RWPE1 (cell line): ENCODE data around the gene LAMC3.
A peak's percentile ranks its signal among the peaks of the same experiment; 100 is the strongest.

Experiments used
- CTCF ChIA-PET: fragments of 350-600 bp; sonication (Branson Sonifier 250); formaldehyde crosslinking; extraction: SDS; loops from one replicate; lab custom pipeline; 2021; lab: Yijun Ruan, JAX
- POLR2A ChIA-PET: fragments of 400-600 bp; formaldehyde crosslinking; extraction: SDS; loops from one replicate; lab custom pipeline; 2020; ENCODE audit warnings: antibody characterized with exemption; ENCODE audit not compliant: low non-redundant PET; lab: Yijun Ruan, JAX
- DNase-seq: peaks from one replicate; pipeline ENCODE4 v3.0.0; 2012; ENCODE audit warnings: low spot score
- H3K27ac ChIP-seq: fragments of 450-650 bp; 2 replicates; pipeline ENCODE4 v1.5.1; 2017
- TF ChIP-seq, protein P1 (sequence below): fragments of 450-650 bp; conservative IDR thresholded peaks from 2 replicates; pipeline ENCODE4 v1.5.1; 2017; ENCODE audit warnings: low read depth, mild to moderate bottlenecking

LAMC3 gene

DNA sequence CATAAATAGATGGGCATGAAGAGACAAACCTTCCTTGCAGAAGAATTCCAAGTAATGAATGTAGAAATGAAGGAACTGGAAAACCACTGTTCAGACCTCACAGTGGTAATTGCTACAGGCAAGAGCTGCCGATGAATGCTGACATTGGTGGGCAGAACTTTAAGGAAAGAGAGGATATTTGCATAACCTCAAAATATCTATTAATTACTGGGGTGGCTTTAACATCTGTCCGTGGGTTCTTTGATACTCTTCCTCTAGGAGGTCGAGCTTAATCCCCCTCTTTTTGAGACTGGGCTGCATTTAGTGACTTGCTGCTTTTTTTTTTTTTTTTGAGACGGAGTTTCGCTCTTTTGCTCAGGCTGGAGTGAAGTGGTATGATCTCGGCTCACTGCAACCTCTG, 34.7 kb downstream of the LAMC3 start:
- TF ChIP-seq, protein P1, sequence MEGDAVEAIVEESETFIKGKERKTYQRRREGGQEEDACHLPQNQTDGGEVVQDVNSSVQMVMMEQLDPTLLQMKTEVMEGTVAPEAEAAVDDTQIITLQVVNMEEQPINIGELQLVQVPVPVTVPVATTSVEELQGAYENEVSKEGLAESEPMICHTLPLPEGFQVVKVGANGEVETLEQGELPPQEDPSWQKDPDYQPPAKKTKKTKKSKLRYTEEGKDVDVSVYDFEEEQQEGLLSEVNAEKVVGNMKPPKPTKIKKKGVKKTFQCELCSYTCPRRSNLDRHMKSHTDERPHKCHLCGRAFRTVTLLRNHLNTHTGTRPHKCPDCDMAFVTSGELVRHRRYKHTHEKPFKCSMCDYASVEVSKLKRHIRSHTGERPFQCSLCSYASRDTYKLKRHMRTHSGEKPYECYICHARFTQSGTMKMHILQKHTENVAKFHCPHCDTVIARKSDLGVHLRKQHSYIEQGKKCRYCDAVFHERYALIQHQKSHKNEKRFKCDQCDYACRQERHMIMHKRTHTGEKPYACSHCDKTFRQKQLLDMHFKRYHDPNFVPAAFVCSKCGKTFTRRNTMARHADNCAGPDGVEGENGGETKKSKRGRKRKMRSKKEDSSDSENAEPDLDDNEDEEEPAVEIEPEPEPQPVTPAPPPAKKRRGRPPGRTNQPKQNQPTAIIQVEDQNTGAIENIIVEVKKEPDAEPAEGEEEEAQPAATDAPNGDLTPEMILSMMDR = no peak
- no peak overlapping the region for H3K27ac ChIP-seq
- ChIA-PET CTCF (interaction anchor here (0.6 to 1.7 kb wide), 6 partner anchors 10 to 418 kb away, joined by 3 to 9 read pairs (median 4); no protein-coding TSS in a partner anchor), POLR2A (no interaction called here)
- DNase-seq = no peak

- CTCF ChIA-PET = interaction anchor here (0.6 to 3.4 kb wide), 17 partner anchors 8 to 560 kb away, joined by 3 to 26 read pairs (median 6); no protein-coding TSS in a partner anchor
- POLR2A ChIA-PET = interaction anchor here (0.6 kb wide), 2 partner anchors 80 to 346 kb away, joined by 4 to 7 read pairs; partner anchors contain the start of gene NUP214
- DNase-seq = peak; percentile 49
- TF ChIP-seq, protein P1 = no peak
- no peak overlapping the region for H3K27ac ChIP-seq
Measured at GRCh38 chr9:131045300-131046092, 36.5 kb downstream of the LAMC3 start.

- no peak for DNase-seq
- TF ChIP-seq, protein P1 = no peak
- H3K27ac ChIP-seq = no peak overlapping the region
- POLR2A ChIA-PET = interaction anchor here (0.6 kb wide), 2 partner anchors 80 to 347 kb away, joined by 4 to 7 read pairs; partner anchors contain the start of gene NUP214
- CTCF ChIA-PET = interaction anchor here (0.5 to 3.4 kb wide), 51 partner anchors 8 to 1467 kb away, joined by 3 to 26 read pairs (median 5); no protein-coding TSS in a partner anchor
Measured at GRCh38 chr9:131046093-131046380, 37.1 kb downstream of the LAMC3 start.

DNA sequence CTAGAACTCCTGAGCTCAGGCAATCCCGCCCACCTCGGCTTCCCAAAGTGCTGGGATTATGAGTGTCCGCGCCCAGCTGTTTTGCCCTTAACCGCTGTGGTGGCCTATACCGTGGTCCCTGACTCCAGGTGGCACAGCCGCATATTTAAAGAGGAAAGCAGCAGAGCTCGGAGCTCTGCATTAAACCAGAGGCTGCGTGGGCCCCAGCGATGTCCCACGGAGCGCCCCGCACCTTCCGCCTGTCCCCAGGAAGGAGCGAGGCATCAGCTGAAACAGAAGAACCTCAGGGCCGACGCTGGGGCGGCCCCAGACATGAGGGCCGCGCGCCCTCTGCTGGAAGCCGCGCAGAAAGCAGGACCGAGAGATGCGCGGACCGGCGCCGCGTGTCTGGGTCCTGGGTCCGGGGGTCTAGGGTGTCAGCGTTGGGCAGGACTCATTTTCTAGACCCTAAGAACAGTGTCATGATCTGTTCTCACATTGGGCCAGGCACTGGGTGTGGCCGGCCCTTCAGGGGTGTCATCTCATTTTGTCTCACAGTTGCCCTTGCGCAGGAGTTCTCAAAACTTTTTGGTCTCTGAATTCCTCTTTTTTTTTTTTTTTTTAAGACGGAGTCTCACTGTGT, 37.7 kb downstream of the LAMC3 start:
- ChIA-PET CTCF (interaction anchor here (0.5 to 3.4 kb wide), 55 partner anchors 9 to 1467 kb away, joined by 3 to 26 read pairs (median 4); no protein-coding TSS in a partner anchor), POLR2A (interaction anchor here (0.8 kb wide), 1 partner anchor 79 kb away, joined by 3 read pairs; no protein-coding TSS in a partner anchor)
- TF ChIP-seq, protein P1 = peak; percentile 99
- no peak overlapping the region for H3K27ac ChIP-seq
- DNase-seq = peak; percentile 83

DNA sequence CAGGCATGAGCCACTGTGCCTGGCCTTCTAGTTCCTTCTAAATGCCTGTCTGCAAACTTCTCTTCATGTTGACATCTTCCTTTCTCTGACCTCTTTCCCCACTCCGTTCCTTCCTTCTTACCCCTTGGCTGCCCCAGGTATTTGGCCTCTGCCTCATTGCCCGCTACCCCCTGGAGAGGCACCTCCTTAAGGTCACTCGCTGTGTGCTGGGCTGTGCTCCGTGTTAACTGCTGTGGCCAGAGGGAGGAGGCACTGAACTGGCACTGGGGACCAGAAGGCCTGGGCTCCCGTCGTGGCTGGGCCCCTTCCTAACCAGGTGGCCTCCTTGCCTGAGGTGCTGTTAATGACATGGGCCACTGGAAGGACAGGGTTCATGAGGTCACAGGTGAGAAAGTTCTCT, 39.4 kb downstream of the LAMC3 start:
- DNase-seq = no peak
- ChIA-PET CTCF (interaction anchor here (0.6 to 1.4 kb wide), 4 partner anchors 9 to 182 kb away, joined by 3 to 6 read pairs (median 4); no protein-coding TSS in a partner anchor), POLR2A (no interaction called here)
- H3K27ac ChIP-seq = no peak overlapping the region
- TF ChIP-seq, protein P1 = no peak

- TF ChIP-seq, protein P1 = no peak
- ChIA-PET POLR2A (no interaction called here), CTCF (interaction anchor here (0.6 to 1.4 kb wide), 5 partner anchors 9 to 759 kb away, joined by 3 to 6 read pairs (median 4); no protein-coding TSS in a partner anchor)
- H3K27ac ChIP-seq = no peak overlapping the region
- no peak for DNase-seq
Measured at GRCh38 chr9:131048820-131049219, 39.8 kb downstream of the LAMC3 start.
